HCEC 1CT (cell line): ENCODE data around the gene SCAPER.
A peak's percentile ranks its signal among the peaks of the same experiment; 100 is the strongest.

Experiments
- DNase-seq: peaks from one replicate; pipeline ENCODE4 v3.0.0-alpha.2; 2017

SCAPER gene

DNA sequence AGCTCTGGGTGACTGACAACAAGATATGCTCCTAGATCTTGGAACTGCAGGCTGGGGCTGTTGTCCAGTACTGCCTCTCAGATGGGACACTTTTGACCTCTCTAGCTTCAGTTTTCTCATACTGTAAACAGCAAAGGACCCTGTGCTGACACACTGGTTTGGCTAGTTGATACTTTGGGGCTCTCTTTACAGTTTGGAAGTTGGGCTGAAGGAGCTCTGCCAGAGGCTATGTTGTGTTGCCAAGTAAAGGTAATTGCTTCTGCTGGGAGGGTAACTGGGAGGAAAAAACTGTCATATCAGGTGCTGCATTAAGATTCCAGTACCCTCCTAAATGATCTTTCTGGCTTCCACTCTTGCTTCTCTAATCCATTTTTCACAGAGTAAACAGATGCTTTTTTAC is 514.6 kb downstream of the SCAPER start:
- DNase-seq = no peak

DNA sequence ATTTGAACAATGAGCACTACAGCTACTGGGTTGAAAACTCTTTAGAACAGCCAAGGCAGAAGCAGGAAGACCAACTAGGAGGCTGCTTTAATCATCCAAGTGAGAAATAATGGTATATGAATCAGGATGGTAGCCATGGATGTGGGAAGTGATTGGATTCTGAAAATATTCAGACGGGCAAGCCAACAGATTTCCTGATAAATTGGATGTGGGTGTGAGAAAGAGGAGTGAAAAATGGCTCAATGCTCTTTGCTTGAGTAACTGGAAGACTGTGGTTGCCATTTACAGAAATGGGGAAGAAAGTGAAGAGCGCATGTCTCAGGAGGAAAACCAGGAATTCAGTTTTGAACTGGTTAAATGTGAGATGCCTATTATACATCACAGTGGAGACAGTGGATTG is 518.2 kb downstream of the SCAPER start:
- DNase-seq = no peak

DNA sequence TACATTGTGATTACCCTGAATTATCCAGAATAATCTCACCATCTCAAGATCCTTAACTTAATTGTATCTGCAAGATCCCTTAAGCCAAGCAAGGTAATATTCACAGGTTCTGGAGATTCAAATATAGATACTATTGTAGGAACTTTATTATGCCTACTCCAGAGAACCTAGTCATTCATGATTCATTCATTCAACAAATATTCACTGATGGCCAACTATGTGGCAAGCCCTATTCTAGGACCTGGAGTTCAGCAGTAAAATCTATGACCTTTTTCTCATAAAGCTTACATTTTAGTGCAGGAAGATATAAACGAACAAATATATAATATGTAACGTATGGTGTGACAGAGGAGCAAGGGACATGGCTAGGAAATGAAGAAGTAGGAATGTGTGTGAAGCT is 519.0 kb downstream of the SCAPER start:
- DNase-seq = no peak

DNA sequence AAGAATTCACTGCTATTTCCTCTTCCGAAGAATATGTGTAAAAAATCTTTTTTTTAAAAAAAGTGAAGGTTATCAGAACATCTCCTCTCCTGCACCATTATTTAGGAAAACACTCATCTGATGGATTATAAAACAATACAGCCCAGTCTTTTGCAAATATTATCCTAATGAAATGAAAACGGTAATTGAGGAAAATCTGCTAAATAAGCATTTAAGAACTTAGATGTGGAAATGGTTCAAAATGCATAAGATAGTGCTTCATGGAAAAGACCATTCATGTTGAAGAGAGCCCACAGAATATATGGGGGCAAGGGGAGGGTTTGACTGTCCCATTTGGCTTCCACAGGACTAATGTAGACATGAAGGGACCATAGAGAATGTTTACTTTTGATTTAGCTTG is 520.7 kb downstream of the SCAPER start:
- no peak for DNase-seq

DNA sequence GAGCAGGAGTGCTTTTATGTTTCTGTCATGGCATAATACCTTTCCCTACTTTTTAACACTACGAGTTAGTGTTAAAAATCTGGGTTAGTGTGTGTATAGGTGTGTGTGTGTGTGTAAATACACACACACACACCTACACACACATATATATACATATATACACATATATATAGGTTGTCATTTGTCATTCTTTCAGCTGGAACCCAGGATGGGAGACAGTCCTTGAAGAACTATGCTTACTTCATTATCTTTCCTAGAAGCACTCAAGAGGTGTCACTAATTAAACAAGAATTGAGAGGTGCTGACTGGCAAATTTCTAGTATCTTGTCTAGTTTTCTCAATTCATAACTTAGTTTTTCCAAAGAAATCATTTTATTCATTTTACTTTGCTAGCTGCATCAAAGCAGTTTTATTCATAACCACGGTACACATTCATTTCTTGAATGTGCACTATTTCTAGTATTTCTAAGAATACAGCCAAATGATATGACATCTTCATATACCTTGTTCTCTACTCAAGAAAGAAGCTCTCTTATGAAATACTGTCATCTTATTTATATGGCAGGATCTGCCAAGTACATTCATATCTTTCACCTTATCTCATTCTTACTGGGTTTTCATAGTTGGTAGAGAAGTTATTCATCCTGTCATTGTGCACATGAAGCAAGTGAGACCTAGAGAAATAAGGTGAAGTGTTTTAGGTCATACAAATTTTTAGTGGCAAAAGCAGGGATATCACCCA is 522.0 kb downstream of the SCAPER start:
- no peak for DNase-seq

DNA sequence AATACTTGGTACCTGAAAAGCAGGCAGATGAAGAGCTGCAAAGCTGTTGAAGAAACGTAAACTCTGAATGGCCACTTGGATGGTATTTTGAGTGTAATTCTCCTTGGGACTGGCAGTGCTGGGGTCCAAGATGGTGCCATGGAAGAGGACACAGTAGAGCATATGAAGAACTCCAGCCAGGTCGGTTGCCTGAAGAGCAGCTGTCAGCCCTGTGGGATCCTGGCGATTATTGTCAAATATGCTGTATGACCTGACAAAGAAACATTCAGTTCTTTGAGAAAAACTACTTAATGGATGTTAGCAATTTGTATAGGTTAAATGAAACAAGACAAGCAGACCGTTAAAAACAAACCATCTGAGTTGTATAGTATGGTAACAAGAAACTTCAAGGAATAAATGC is 523.8 kb downstream of the SCAPER start:
- no peak for DNase-seq

DNA sequence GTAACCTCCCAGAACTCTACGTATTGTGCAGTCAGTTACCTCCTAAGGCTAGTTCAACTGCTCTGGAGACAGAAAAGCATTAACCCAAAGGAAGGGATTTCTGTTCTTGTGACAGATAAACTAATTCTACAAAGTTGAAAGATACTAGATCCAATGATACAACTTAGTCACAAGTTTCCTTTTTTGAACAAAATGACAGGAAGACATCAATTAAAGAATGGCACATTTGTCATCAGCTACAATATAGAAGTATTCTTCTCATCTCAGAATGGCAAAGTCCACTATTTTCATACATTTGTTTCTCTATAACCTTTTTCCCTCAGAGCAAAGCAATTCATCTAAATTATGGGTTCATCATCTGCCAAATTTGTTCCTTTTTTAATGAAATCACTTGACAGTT is 524.9 kb downstream of the SCAPER start:
- peak; percentile 13 for DNase-seq

DNA sequence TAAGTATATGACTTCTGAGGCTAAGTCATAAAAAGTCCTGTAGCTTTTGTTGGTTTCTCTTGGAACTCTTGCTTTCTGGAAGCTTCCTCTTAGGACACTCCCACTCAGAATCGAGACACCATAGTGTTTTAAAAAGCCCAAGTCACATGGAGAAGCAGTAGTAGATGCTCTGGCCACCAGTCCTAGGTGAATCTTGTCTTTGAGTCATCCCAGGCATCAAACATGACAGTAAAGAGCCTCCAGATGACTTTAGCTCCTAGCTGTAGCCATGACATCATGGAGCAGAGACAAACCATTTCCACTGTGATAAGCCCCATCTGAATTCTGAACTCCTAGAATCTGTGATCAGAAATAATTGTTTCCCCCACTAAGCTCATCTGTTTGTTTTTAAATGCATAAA is 526.4 kb downstream of the SCAPER start:
- DNase-seq = no peak

DNA sequence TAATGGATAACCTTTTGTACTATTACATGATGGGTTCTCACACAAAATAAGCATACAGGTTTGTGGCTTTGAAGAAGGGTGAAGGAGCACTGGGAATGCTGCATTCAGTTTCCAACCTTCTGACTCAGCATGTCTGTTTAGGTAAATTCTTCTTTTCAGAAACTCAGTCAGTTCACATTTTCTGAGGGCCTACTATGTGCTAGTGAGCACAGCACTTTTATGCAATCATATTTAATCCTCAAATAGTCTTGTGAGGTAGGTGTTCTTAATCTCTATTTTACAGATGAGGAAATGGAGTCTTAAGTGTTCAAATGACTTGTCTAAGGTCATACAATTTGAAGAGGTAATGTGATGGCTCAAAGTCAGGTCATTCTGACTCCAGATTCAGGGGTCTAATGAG is 527.4 kb downstream of the SCAPER start:
- no peak for DNase-seq

DNA sequence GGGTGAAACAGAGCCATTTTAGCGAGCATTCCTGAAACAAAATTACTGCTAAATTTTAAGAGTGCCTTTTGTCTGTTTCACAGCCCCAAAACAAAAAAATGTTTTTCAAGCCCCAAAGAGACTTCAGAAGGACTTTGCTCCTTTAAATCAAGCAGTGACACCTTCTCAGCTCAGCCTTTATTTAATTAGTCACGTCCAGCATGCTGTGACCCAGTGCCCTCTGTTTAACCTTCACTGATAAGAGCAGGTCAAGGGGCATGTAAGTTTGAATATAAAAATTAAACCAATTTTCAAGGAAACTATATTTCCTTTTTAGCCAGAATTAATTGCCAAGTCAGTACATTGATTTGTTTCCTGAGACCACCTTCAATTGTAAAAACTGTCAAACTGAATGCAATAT is 527.9 kb downstream of the SCAPER start:
- no peak for DNase-seq

DNA sequence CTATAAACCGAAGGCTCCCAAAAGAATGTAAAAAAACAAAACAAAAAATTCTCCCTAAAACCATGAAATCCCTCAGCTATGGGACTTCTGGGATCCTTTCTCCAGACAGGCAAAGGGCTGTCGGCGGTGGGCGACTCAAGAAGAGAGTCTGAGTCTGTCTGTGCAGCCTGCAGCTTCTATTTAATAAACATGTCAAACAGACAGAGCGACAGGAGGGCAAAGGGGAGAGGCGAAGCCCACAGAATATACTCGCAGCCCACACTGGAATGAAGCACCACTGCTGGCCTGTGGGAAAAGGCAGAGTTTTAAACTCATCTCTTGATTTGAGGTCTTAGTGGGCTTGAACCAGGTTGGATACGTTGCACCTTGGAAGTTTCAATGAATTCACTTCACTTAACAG is 528.3 kb downstream of the SCAPER start:
- no peak for DNase-seq

DNA sequence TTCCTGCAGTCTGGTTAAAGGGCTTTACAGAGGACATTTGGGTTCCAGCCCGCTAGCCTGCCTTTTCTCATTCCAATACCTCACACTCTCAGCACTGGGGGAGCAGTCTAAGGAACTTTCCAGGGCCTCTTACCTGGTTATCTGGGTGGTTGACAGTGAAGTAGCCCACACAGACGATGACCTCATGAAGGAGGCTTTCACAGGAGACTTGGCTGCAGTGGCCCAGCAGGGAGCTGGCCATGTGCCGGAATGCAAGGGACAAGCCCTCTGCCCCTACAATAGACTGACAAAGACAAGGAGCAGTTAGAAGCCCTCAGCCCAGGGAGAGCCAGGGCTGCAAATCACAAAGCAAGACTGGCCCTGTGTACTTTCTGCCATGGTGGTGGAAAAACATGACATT is 529.1 kb downstream of the SCAPER start:
- DNase-seq = no peak

DNA sequence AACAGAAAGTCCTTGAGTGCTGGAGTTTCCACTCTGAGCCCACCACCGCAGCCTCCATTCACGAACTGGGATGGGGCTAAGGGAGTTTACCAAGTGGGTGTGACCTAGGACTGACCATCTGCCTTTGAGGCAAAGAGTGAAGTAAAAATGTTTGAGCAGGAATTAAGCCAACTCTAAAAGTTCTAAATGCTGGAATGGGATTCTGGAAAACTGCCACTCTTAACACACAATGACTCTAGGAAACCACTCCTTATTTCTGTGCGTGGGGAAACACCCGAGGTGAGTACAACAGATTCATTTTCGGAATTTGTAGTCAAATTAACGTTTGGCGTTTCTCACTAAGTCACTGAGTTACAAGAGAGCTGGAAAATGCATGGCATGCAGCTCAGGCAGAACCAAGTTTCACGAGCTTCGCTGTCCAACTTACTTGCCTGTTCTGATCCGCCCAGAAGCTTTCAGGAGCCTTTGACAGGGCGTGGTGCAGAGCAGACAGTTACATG is 537.0 kb downstream of the SCAPER start:
- DNase-seq = no peak

DNA sequence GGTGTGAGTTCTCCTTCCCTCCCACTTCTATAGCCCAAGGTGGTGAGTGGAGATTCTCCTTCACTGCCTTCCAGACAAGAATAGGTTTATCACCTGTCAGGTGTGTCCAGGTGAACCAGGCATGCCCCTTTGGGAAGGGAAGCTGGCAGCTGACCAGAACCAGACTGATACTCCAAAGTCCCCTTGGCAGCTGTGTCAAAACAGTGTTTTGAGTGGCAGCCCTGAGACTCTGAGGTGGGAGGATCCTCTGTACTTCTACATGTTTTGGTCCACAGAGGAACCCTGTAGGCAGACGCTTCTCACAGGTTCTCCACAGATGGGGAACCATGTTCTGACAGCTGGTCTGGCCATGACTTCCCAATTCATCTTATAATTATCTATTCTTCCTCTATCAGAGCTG is 538.4 kb downstream of the SCAPER start:
- DNase-seq = no peak

DNA sequence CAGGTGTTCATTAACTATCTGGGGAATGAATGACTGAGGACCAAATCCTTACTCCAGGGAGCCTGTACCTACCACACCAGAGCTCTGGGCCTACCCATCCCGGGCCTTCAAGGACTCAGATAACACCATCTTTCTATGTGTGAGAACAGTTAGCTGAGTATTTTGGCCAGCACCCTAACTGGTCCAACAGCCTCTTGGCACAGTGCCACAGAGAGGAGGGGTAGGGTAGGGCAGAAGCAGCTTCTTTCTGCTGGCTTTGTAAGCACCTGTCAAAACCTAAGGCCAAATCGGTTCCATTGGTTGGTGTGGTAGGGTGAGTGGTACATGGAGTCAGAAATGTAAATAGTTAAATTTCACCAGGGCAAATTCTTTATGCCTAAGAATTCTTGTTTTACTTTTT is 541.9 kb downstream of the SCAPER start:
- DNase-seq = no peak

DNA sequence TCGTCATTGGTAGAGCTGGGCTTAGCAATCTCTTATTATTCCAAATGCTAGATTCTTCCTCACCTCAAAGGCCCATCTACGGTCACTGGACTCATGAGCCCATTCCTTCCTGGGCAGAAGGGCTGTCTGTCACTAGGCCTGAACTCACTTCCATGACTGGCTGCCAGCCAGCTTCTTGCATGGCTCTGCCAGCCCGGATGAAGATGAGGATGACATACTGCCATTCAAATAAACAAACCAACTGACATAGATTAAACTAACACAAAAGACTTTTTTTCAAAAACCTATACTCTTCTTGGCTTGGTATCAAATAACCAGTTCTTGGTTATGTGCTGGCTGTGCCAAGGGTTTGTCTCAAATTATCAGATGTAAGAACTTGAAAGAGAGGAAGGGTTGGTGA is 544.7 kb downstream of the SCAPER start:
- no peak for DNase-seq

DNA sequence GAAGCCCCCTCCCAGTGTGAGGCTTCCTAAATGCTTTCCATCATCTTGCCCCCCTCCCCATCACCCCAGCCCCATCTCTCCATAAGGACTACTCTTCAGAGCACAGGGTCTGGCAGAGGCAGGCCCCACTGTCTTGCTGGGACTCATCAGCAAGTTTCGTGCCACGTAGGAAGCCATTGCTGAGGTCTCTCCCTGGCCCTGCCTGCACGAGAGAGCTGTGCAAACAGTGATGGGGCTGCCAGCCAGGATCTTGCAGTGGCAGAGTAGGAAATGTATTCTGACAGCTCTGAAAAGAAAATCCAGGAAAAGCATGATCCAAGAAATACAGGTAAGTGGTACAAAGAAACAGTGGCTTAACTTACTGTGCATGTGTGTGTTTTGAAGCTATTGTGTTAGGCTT is 546.0 kb downstream of the SCAPER start:
- DNase-seq = no peak

DNA sequence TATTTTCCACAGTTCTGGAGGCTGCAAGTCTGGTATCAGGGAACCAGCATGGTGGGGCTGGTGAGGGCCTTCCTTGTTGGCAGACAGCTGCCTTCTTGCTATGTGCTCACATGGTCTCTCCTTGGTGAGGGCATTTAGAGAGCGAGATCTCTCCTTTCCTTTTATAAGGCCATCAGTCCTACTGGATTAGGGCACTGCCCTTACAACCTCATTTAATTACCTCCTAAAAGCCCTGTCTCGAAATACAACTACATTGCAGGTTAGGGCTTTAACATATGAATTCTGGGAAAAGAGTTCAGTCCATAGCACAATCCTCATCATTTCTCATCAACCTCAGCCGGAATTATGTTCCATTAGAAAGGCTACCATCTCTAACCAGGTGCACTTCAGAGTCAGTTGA is 546.7 kb downstream of the SCAPER start:
- no peak for DNase-seq

DNA sequence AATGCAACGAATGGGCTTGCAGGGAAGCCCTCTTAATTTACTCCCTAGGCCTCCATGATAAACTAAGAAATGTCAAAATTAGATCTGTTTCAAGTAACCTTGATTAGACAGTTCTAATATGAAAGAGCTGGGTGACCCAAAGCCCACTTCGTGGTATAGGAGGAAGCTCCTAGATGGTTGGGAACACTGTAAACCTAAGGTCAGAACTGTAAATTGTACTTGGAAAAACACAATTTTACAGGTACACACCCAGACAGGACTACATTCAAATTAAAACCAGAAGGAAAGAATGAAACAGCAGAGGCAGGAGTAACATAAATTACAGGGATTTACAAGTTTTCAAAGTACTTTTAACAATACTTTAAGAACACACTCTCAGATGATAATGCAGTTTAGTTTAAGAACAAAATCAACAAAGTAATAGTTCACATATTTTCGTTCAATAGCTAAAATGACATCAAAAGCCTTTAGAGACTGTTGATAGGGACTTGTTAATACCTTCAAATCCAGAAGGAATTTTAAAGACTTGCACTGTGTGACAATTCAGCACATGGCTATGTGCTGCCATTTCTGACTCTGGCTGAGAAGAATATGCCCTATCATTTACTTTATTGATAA is 550.2 kb downstream of the SCAPER start:
- no peak for DNase-seq

DNA sequence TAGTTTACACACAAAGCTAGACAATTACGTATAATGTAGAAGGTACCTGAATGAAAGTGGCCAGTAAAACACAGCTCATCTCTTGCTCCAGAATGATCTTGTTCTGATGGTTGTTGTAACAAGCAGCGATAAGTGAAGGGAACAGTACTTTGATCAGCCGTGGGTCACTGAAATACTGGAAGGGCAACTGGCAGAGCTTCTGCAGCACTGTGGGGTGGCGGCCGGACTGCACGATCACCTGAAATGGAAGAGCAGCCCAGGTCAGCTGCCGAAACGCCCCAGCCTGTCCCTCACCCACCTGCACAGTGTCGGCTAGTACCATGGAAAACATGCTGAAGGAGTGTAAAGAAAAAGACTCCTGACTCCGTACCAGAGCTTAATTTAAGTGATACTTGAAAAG is 551.2 kb downstream of the SCAPER start:
- no peak for DNase-seq

DNA sequence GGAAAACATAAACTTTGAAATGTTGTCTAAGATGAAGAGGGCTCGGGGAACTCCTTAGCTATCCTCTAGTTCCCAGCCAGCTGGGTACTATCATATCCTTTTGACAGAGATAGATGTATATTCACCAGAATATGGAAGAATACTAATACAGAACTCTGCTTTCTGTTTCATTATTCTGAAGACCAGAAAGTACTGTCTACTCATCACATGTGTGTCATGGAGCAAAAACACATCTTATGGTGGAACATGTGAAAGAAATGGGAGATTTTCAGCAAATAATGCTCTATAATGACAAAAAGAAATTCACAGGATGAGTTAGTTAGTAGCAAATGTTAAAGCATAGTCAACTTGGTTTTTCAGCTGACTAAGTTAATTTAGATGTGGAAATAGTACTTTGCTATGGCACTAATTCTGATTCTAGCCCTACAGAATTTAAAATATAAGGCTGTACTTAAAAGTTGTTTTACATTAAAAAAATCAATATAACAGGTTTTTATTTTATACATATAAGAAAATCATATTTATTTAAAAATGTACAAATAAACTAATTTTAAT is 552.0 kb downstream of the SCAPER start:
- no peak for DNase-seq

DNA sequence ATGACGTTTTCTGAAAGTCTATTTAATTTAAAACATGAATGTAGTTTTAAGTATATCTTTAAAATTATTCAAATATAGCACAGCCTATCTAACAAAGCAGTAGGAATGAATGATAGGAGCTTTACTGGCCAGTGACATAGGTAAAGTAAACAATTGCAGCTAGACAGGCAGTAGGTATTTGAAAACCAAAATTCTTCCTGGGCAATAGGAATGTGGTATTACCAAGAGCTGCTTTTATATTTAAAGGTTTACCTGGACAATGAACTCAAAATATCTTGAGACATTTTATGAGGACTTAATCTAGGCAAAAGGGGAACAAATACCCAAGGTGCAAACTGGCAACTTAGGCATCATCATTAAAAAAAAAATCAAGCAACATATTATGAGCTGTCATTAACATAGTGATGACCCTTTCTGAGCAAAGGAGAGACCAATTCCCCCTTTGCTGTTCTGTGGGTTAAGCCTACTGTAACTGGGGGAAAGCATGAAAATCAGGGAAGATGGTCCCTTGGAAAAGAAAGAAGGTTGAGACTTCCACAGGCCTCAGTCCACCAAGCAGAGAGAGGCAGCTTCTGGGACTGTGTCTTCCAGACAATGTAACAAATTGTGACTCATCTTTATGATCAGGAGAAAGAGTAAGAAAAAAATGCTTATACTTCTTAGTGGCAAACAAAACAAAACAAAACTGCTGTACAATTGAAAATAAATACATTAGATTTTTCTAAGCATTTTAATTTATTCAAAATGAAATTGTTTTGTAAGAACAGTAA is 555.7 kb downstream of the SCAPER start:
- peak; percentile 20 for DNase-seq

DNA sequence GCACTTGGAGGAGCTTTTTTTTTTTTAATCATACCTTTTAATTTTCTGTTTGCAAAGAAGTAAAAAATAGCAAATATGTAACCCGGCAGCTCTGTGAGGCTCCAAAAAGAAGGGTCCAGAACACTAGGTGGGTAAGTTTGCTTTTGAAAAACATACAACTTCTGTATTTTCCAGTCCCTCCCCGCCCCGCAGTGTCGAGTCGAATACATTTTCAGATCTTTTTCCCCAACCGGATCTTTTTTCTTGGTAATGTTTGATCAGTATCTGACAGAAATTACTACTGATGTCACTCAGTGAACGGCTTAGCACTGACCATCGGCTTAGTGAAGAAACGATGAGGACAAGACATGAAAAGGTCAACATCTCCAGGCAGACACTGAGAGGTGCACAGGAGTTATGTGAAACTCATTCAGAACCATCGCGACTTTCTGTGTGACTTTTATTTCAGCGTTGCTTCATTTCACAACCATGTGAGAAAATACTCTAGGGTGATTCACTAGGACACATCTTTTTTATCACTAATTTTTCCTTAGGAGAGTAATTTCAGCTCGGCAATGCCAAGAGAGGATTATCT is 557.6 kb downstream of the SCAPER start:
- no peak for DNase-seq
